ENCODE data around the gene TIAM2.
"Not testable (repeated sequence)": the region's sequence is repeated elsewhere in the genome, so short reads cannot be mapped to it uniquely, and the experiment has no call there.

TIAM2 gene

GRCh38 chr6:155264693-155265320 is 269.7 kb downstream of the TIAM2 start:
- H3K4me3 Mint-ChIP-seq, result no peak overlapping the region
- no peaks in the 10 kb centered on the region for H3K9me3 Mint-ChIP-seq
- H3K27me3 Mint-ChIP-seq (ENCODE audit: low read depth), result no peaks in the 10 kb centered on the region
- H3K27ac Mint-ChIP-seq, result no peak overlapping the region
- no peak for DNase-seq (ENCODE audit: low spot score)
- H3K4me1 Mint-ChIP-seq (ENCODE audit: low read depth), result peaks cover 15% of the 10 kb centered on the region
- peaks cover 14% of the 10 kb centered on the region for H3K36me3 Mint-ChIP-seq (ENCODE audit: low read depth)

- H3K4me3 Mint-ChIP-seq, result no peak overlapping the region
- DNase-seq (ENCODE audit: low spot score), result no peak
- peaks cover 17% of the 10 kb centered on the region for H3K36me3 Mint-ChIP-seq (ENCODE audit: low read depth)
- H3K27ac Mint-ChIP-seq, result no peak overlapping the region
- H3K4me1 Mint-ChIP-seq (ENCODE audit: low read depth), result peaks cover 14% of the 10 kb centered on the region
- no peaks in the 10 kb centered on the region for H3K9me3 Mint-ChIP-seq
- H3K27me3 Mint-ChIP-seq (ENCODE audit: low read depth), result no peaks in the 10 kb centered on the region
Observed at GRCh38 chr6:155265843-155266535, 270.9 kb downstream of the TIAM2 start.

GRCh38 chr6:155267411-155267810 is 272.3 kb downstream of the TIAM2 start:
- Mint-ChIP-seq H3K4me3 (no peak overlapping the region), H3K27me3 (ENCODE audit: low read depth) (no peaks in the 10 kb centered on the region), H3K9me3 (no peaks in the 10 kb centered on the region), H3K4me1 (ENCODE audit: low read depth) (peaks cover 6% of the 10 kb centered on the region), H3K27ac (no peak overlapping the region), H3K36me3 (ENCODE audit: low read depth) (peaks cover 15% of the 10 kb centered on the region)
- no peak for DNase-seq (ENCODE audit: low spot score)

- H3K4me1 Mint-ChIP-seq (ENCODE audit: low read depth); H3K27ac Mint-ChIP-seq; H3K9me3 Mint-ChIP-seq; H3K4me3 Mint-ChIP-seq; H3K27me3 Mint-ChIP-seq (ENCODE audit: low read depth): not testable (repeated sequence)
- DNase-seq (ENCODE audit: low spot score), result peak; percentile 24
- H3K36me3 Mint-ChIP-seq (ENCODE audit: low read depth), result peaks cover 18% of the 10 kb centered on the region
Observed at GRCh38 chr6:155268088-155268867, 273.2 kb downstream of the TIAM2 start.

GRCh38 chr6:155269765-155270164 is 274.6 kb downstream of the TIAM2 start:
- no peak for DNase-seq (ENCODE audit: low spot score)
- Mint-ChIP-seq H3K36me3 (ENCODE audit: low read depth) (peaks cover 17% of the 10 kb centered on the region), H3K4me3 (no peak overlapping the region), H3K9me3 (no peaks in the 10 kb centered on the region), H3K27me3 (ENCODE audit: low read depth) (no peaks in the 10 kb centered on the region), H3K27ac (no peak overlapping the region), H3K4me1 (ENCODE audit: low read depth) (peaks cover 12% of the 10 kb centered on the region)

- H3K4me3 Mint-ChIP-seq, result no peak overlapping the region
- peaks cover 12% of the 10 kb centered on the region for H3K4me1 Mint-ChIP-seq (ENCODE audit: low read depth)
- H3K36me3 Mint-ChIP-seq (ENCODE audit: low read depth), result peaks cover 21% of the 10 kb centered on the region
- no peaks in the 10 kb centered on the region for H3K27me3 Mint-ChIP-seq (ENCODE audit: low read depth)
- no peak for DNase-seq (ENCODE audit: low spot score)
- no peak overlapping the region for H3K27ac Mint-ChIP-seq
- H3K9me3 Mint-ChIP-seq, result no peaks in the 10 kb centered on the region
Observed at GRCh38 chr6:155270561-155271091, 275.5 kb downstream of the TIAM2 start.

- Mint-ChIP-seq H3K4me1 (ENCODE audit: low read depth) (peaks cover 12% of the 10 kb centered on the region), H3K27me3 (ENCODE audit: low read depth) (no peaks in the 10 kb centered on the region), H3K9me3 (no peaks in the 10 kb centered on the region), H3K36me3 (ENCODE audit: low read depth) (peaks cover 23% of the 10 kb centered on the region), H3K4me3 (no peak overlapping the region), H3K27ac (no peak overlapping the region)
- DNase-seq (ENCODE audit: low spot score), result no peak
Observed at GRCh38 chr6:155271145-155271544, 276.0 kb downstream of the TIAM2 start.

- H3K4me1 Mint-ChIP-seq (ENCODE audit: low read depth), result peaks cover 12% of the 10 kb centered on the region
- H3K27ac Mint-ChIP-seq, result peak overlapping the region; percentile 24
- H3K36me3 Mint-ChIP-seq (ENCODE audit: low read depth), result peaks cover 20% of the 10 kb centered on the region
Observed at GRCh38 chr6:155272353-155273232, 277.5 kb downstream of the TIAM2 start.

GRCh38 chr6:155273431-155273830 is 278.3 kb downstream of the TIAM2 start:
- no peak for DNase-seq (ENCODE audit: low spot score)
- H3K4me1 Mint-ChIP-seq (ENCODE audit: low read depth), result peaks cover 8% of the 10 kb centered on the region
- H3K27me3 Mint-ChIP-seq (ENCODE audit: low read depth), result no peaks in the 10 kb centered on the region
- peaks cover 20% of the 10 kb centered on the region for H3K36me3 Mint-ChIP-seq (ENCODE audit: low read depth)
- no peaks in the 10 kb centered on the region for H3K9me3 Mint-ChIP-seq
- no peak overlapping the region for H3K27ac Mint-ChIP-seq
- no peak overlapping the region for H3K4me3 Mint-ChIP-seq

More at GRCh38 chr6:155272353-155273232, 277.5 kb downstream of the TIAM2 start:
- no peak overlapping the region for H3K4me3 Mint-ChIP-seq
- no peak for DNase-seq (ENCODE audit: low spot score)
- H3K27me3 Mint-ChIP-seq (ENCODE audit: low read depth), result no peaks in the 10 kb centered on the region
- H3K9me3 Mint-ChIP-seq, result no peaks in the 10 kb centered on the region

- Mint-ChIP-seq H3K4me1 (ENCODE audit: low read depth) (peaks cover 8% of the 10 kb centered on the region), H3K4me3 (no peak overlapping the region), H3K36me3 (ENCODE audit: low read depth) (peaks cover 26% of the 10 kb centered on the region), H3K9me3 (no peaks in the 10 kb centered on the region), H3K27me3 (ENCODE audit: low read depth) (no peaks in the 10 kb centered on the region), H3K27ac (no peak overlapping the region)
- DNase-seq (ENCODE audit: low spot score), result no peak
Observed at GRCh38 chr6:155274106-155274505, 279.0 kb downstream of the TIAM2 start.

GRCh38 chr6:155274533-155274932 is 279.4 kb downstream of the TIAM2 start:
- Mint-ChIP-seq H3K36me3 (ENCODE audit: low read depth) (peaks cover 30% of the 10 kb centered on the region), H3K4me1 (ENCODE audit: low read depth) (peaks cover 8% of the 10 kb centered on the region), H3K27ac (no peak overlapping the region), H3K9me3 (no peaks in the 10 kb centered on the region), H3K27me3 (ENCODE audit: low read depth) (no peaks in the 10 kb centered on the region), H3K4me3 (no peak overlapping the region)
- DNase-seq (ENCODE audit: low spot score), result no peak

GRCh38 chr6:155275808-155276480 is 280.8 kb downstream of the TIAM2 start:
- DNase-seq (ENCODE audit: low spot score), result no peak
- H3K27me3 Mint-ChIP-seq (ENCODE audit: low read depth), result no peaks in the 10 kb centered on the region
- no peaks in the 10 kb centered on the region for H3K9me3 Mint-ChIP-seq
- H3K36me3 Mint-ChIP-seq (ENCODE audit: low read depth), result peaks cover 34% of the 10 kb centered on the region
- no peak overlapping the region for H3K27ac Mint-ChIP-seq
- no peak overlapping the region for H3K4me3 Mint-ChIP-seq
- peaks cover 10% of the 10 kb centered on the region for H3K4me1 Mint-ChIP-seq (ENCODE audit: low read depth)

- Mint-ChIP-seq H3K36me3 (ENCODE audit: low read depth) (peaks cover 34% of the 10 kb centered on the region), H3K27ac (no peak overlapping the region), H3K4me3 (no peak overlapping the region), H3K9me3 (no peaks in the 10 kb centered on the region), H3K4me1 (ENCODE audit: low read depth) (peaks cover 10% of the 10 kb centered on the region), H3K27me3 (ENCODE audit: low read depth) (no peaks in the 10 kb centered on the region)
- no peak for DNase-seq (ENCODE audit: low spot score)
Observed at GRCh38 chr6:155276638-155277037, 281.5 kb downstream of the TIAM2 start.
